K562 (cell line): ENCODE measurements around the gene TTC16. TPM values are rescaled to one million over a fixed set of nuclear protein-coding genes. Genes with fewer than 3 reads are reported as not detected.
A peak's percentile ranks its signal among the peaks of the same experiment; 100 is the strongest.

Source experiments
- ATAC-seq: fragments of 200-7000 bp; cut with Tn5 transposase; 3 replicates; pipeline ENCODE4 v1.9.1; 2020; ENCODE audit warnings: moderate library complexity
- BruUV-seq: library from RNA; stranded (reverse); fragments of 400-500 nt; replicated peaks from 2 replicates; lab custom pipeline; 2021; lab: Mats Ljungman, UMichigan
- CTCF ChIA-PET: fragments of 300-600 bp; formaldehyde crosslinking; extraction: SDS; loops from one replicate; lab custom pipeline; 2021; ENCODE audit warnings: low intra/inter-chr PET ratio; lab: Yijun Ruan, JAX
- POLR2A ChIA-PET: fragments of 300-600, 350-650 bp; sonication (Branson Sonifier 250); formaldehyde crosslinking; extraction: SDS; loops from one replicate; lab custom pipeline; 2021; ENCODE audit warnings: antibody characterized with exemption, inconsistent platforms; lab: Yijun Ruan, JAX
- DNase-seq, 4 experiments: peaks; one replicate each; pipeline versions ENCODE4 v3.0.0 to v3.0.0-alpha.2; 2011 to 2018; ENCODE audit warnings: low spot score in 3 of 4, mixed read lengths in 3 of 4; ENCODE audit errors: extremely low read depth in 1 of 4
- FAIRE-seq: peaks from 2 replicates; lab custom pipeline; 2011; peaks lifted over from hg19 to GRCh38; lab: Jason Lieb, UNC
- H2AFZ ChIP-seq: 2 replicates; pipeline ENCODE4 v1.6.0; 2011; ENCODE audit warnings: low read depth, low read length, control low read depth, inconsistent platforms
- H3K27ac ChIP-seq: fragments of 200-600 bp; 3 replicates; pipeline ENCODE4 v1.8.0; 2011; ENCODE audit warnings: low read depth, mild to moderate bottlenecking, control low read depth, inconsistent platforms, low read length, moderate library complexity, mixed read lengths; ENCODE audit errors: extremely low read depth
- H3K27me3 ChIP-seq, 2 experiments: fragments of 300-600 bp in 1 of 2; 2 replicates in 1 of 2; 3 replicates in 1 of 2; pipeline versions ENCODE4 v1.6.0 to v1.8.0; 2011; ENCODE audit warnings: inconsistent platforms in 2 of 2, low read length in 2 of 2, mild to moderate bottlenecking in 1 of 2, mixed read lengths in 1 of 2, moderate library complexity in 1 of 2; ENCODE audit not compliant: control insufficient read depth in 2 of 2, insufficient read depth in 2 of 2
- H3K36me3 ChIP-seq: fragments of 300-600 bp; 3 replicates; pipeline ENCODE4 v1.8.0; 2011; ENCODE audit warnings: mild to moderate bottlenecking, low read length, inconsistent platforms; ENCODE audit not compliant: control insufficient read depth, insufficient read depth
- H3K4me1 ChIP-seq, 2 experiments: fragments of 200-600 bp in 1 of 2; replicated peaks in 1 of 2; 2 replicates in 1 of 2; 3 replicates in 1 of 2; pipeline versions ENCODE4 v1.5.1 to v1.8.0; 2011; ENCODE audit warnings: inconsistent platforms in 2 of 2, low read length in 2 of 2, mild to moderate bottlenecking in 1 of 2, mixed read lengths in 1 of 2, moderate library complexity in 1 of 2; ENCODE audit not compliant: control insufficient read depth in 2 of 2, insufficient read depth in 2 of 2
- H3K4me2 ChIP-seq: 2 replicates; pipeline ENCODE4 v1.6.1; 2011; ENCODE audit warnings: low read length, control low read depth, inconsistent platforms, mixed read lengths; ENCODE audit not compliant: insufficient read depth
- H3K4me3 ChIP-seq: fragments of 200-600 bp; sonication (generic), shearing (Covaris generic); 2 replicates; pipeline ENCODE4 v1.5.1; 2016; ENCODE audit warnings: control low read depth, inconsistent platforms
- H3K79me2 ChIP-seq: fragments of 200-600 bp; 3 replicates; pipeline ENCODE4 v1.8.0; 2011; ENCODE audit warnings: low read length, inconsistent platforms; ENCODE audit not compliant: control insufficient read depth, insufficient read depth
- H3K9ac ChIP-seq, 2 experiments: 2 replicates each; pipeline versions ENCODE4 v1.6.0 to v1.6.1; 2011; ENCODE audit warnings: low read depth in 2 of 2, low read length in 2 of 2, control low read depth in 1 of 2, inconsistent platforms in 1 of 2, mild to moderate bottlenecking in 1 of 2, mixed read lengths in 1 of 2; ENCODE audit not compliant: insufficient read depth in 1 of 2
- H3K9me1 ChIP-seq: one replicate; pipeline ENCODE4 v1.6.0; 2011; ENCODE audit warnings: inconsistent platforms, mild to moderate bottlenecking, low read length, moderate library complexity; ENCODE audit not compliant: control insufficient read depth, insufficient read depth
- H3K9me3 ChIP-seq: replicated peaks from 2 replicates; pipeline ENCODE4 v1.5.1; 2011; ENCODE audit warnings: low read depth, low read length, inconsistent platforms; ENCODE audit not compliant: control insufficient read depth, insufficient read depth
- H4K20me1 ChIP-seq: replicated peaks from 2 replicates; pipeline ENCODE4 v1.6.1; 2011; ENCODE audit warnings: low read length, inconsistent platforms, mixed read lengths; ENCODE audit not compliant: control insufficient read depth, insufficient read depth
- FOS ChIP-seq: IDR thresholded peaks from 3 replicates; pipeline ENCODE4 v1.6.1; 2011; ENCODE audit not compliant: insufficient read length; ENCODE audit errors: extremely low read depth
- FOXM1 ChIP-seq, 2 experiments: fragments of 450-650 bp in 1 of 2; sonication (generic) in 1 of 2; formaldehyde crosslinking in 1 of 2; IDR thresholded peaks; 2 replicates each; pipeline versions ENCODE4 v1.6.1 to v1.9.0; 2017 to 2022; ENCODE audit warnings: low read depth in 2 of 2, mild to moderate bottlenecking in 2 of 2, missing genetic modification reagents in 1 of 2, moderate library complexity in 1 of 2
- HDAC2 ChIP-seq: fragments of 450-650 bp; IDR thresholded peaks from 2 replicates; pipeline ENCODE4 v1.6.1; 2016; ENCODE audit warnings: mild to moderate bottlenecking
- HDAC8 ChIP-seq: fragments of 450-650 bp; IDR thresholded peaks from 2 replicates; pipeline ENCODE4 v1.6.1; 2016; ENCODE audit warnings: mild to moderate bottlenecking, missing genetic modification characterization, moderate library complexity, missing compliant biosample characterization
- HOXB6 ChIP-seq: fragments of 250-450 bp; sonication (Bioruptor Pico); IDR thresholded peaks from 2 replicates; pipeline ENCODE4 v1.5.1; 2022; ENCODE audit warnings: mild to moderate bottlenecking, borderline replicate concordance
- MAFF ChIP-seq: IDR thresholded peaks from 2 replicates; pipeline ENCODE4 v1.6.1; 2012; ENCODE audit warnings: low read length, improper control_type of control experiment
- MAFG ChIP-seq: fragments of 450-650 bp; conservative IDR thresholded peaks from 2 replicates; pipeline ENCODE4 v1.6.1; 2016; ENCODE audit warnings: missing genetic modification characterization, missing compliant biosample characterization
- NELFE ChIP-seq: IDR thresholded peaks from 2 replicates; pipeline ENCODE4 v1.6.1; 2011; ENCODE audit warnings: mild to moderate bottlenecking; ENCODE audit not compliant: insufficient read depth, insufficient read length
- PHB ChIP-seq: fragments of 250-450 bp; sonication (Bioruptor Pico); IDR thresholded peaks from 2 replicates; pipeline ENCODE4 v1.5.0; 2021
- PML ChIP-seq: IDR thresholded peaks from 2 replicates; pipeline ENCODE4 v1.6.1; 2012; ENCODE audit warnings: low read length, inconsistent platforms
- SUPT5H ChIP-seq: fragments of 450-650 bp; IDR thresholded peaks from 2 replicates; pipeline ENCODE4 v1.6.1; 2016
- YY1 ChIP-seq, 3 experiments: IDR thresholded peaks; 2 replicates each; pipeline ENCODE4 v1.6.1; 2011; ENCODE audit warnings: low read length in 2 of 3, mild to moderate bottlenecking in 2 of 3, moderate library complexity in 2 of 3, borderline replicate concordance in 1 of 3, control low read depth in 1 of 3, low read depth in 1 of 3; ENCODE audit not compliant: insufficient read depth in 3 of 3, insufficient replicate concordance in 2 of 3, control insufficient read depth in 1 of 3, insufficient read length in 1 of 3; ENCODE audit errors: extremely low read depth in 1 of 3
- ZNF12 ChIP-seq: sonication (generic); formaldehyde crosslinking; IDR thresholded peaks from 2 replicates; pipeline ENCODE4 v1.4.0; 2020; ENCODE audit warnings: mild to moderate bottlenecking, missing genetic modification reagents
- ZNF75A ChIP-seq: fragments of 450-650 bp; formaldehyde crosslinking; IDR thresholded peaks from 2 replicates; pipeline ENCODE4 v1.4.0; 2020; ENCODE audit warnings: mild to moderate bottlenecking
- ZNF766 ChIP-seq: fragments of 200-800 bp; sonication (Bioruptor generic); conservative IDR thresholded peaks from 2 replicates; pipeline ENCODE4 v1.6.1; 2016; ENCODE audit warnings: missing genetic modification characterization, missing compliant biosample characterization
- ZNF780A ChIP-seq: fragments of 250-450 bp; sonication (Bioruptor Pico); IDR thresholded peaks from 2 replicates; pipeline ENCODE4 v1.5.0; 2021; ENCODE audit warnings: mild to moderate bottlenecking
- WGBS: fragments of 100-300 bp; shearing (Covaris generic); methylation state at CpG from one replicate; pipeline ENCODE4 v1.1.6; 2016; ENCODE audit warnings: low coverage, mixed read lengths; ENCODE audit not compliant: insufficient coverage; ENCODE audit errors: missing lambda C conversion rate; 5-methylcytosine and 5-hydroxymethylcytosine counted together
- in situ Hi-C: fragments of 300-500 bp; cut with MboI; formaldehyde crosslinking; loops from 4 replicates; pipeline ENCODE4 v1.15.0; 2018; ENCODE audit warnings: inconsistent platforms, mixed read lengths
- intact Hi-C: fragments of 100-400 bp; cut with micrococcal nuclease; formaldehyde crosslinking; loops from 2 replicates; pipeline ENCODE4 v1.14.2; 2022
- polyA plus RNA-seq, 8 experiments: library from polyadenylated mRNA; depleted of rRNA in 4 of 8; stranded (reverse) in 5 of 8; unstranded in 3 of 8; fragments of >200 nt; fragmentation: Nextera tagmentation in 2 of 8; fragmentation: Illumina TruSeq in 1 of 8; extraction: Ambion mirVana in 2 of 8; extraction: Trizol in 1 of 8; gene quantifications; 2 replicates each; pipeline versions ENCODE4 v1.2.1 to v1.2.3, GENCODE V29; 2011 to 2014; ENCODE audit warnings: inconsistent platforms in 1 of 8, missing spikeins in 1 of 8
- total RNA-seq, 7 experiments: library from RNA; depleted of rRNA in 6 of 7; stranded (reverse); fragments of >200 nt in 6 of 7; fragmentation: Illumina TruSeq in 2 of 7; extraction: Trizol in 2 of 7; gene quantifications; 2 replicates each; pipeline versions ENCODE4 v1.2.1 to v1.2.3, GENCODE V29; 2011 to 2021; ENCODE audit warnings: low replicate concordance in 1 of 7
- TF ChIP-seq, protein P1 (sequence below): IDR thresholded peaks from 2 replicates; pipeline ENCODE4 v1.6.1; 2014; ENCODE audit warnings: antibody characterized with exemption
- TF ChIP-seq, protein P2 (sequence below): sonication (generic); formaldehyde crosslinking; IDR thresholded peaks from 2 replicates; pipeline ENCODE4 v1.9.0; 2022; ENCODE audit warnings: mild to moderate bottlenecking, missing genetic modification reagents
- TF ChIP-seq, protein P3 (sequence below): sonication (generic); IDR thresholded peaks from 2 replicates; pipeline ENCODE4 v1.6.1; 2016

Gene TTC16
- total and polyA plus RNA-seq, 9 of the 15 experiments (the other 6 are each of a cell fraction or from before 2014, with no cell fraction given): 0.11 TPM; not detected in 8

DNA sequence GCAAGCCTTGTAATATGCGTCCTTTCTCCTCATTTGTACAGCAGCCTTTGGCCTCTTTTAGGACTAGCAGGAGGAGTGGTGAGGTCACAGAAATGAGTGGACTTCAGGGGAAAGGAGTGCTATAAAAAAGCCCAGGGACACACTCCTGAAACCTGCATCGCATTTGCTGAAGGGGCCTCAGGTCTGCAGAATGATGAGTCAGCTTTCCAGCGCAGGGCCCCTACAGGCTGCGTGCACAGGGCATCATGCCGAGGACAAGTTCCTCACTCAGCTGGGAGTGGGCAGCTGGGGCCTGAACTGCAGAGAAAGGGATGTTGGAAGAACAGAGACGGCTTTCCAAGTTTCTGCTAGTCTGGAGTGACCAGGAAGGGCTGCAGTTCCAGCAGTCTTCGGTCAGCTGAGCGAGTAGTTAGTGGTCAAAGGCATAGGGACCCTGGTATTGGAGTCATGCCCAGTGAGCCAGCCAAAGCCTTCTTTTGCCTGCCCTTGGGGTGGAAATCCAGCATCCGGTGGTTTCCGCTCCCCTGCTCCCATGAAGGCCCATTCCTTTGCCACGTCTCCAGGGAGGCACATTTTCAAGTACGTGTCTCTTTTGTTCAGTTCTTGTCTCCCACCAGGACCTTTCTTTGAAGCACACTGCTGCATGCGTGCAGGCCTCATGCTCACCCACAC is 26.4 kb upstream of the TTC16 start:
- Histone ChIP-seq H3K4me1 (no peaks in the 10 kb centered on the region), H3K9me3 (no peaks in the 10 kb centered on the region), H3K27ac (no peak overlapping the region), H2AFZ (no peak overlapping the region), H3K27me3 (no peaks in the 10 kb centered on the region), H3K36me3 (peaks cover 5% of the 10 kb centered on the region; the same call in 1 of the 3 replicates), H4K20me1 (no peaks in the 10 kb centered on the region), H3K79me2 (no peaks in the 10 kb centered on the region), H3K9ac (no peak overlapping the region), H3K9me1 (no peaks in the 10 kb centered on the region), H3K4me2 (no peak overlapping the region), H3K4me3 (no peak overlapping the region)
- in situ Hi-C loops (no loop called here), intact Hi-C loops (no loop called here)
- no peak for DNase-seq
- no TSS peak for BruUV-seq
- no peak for FAIRE-seq
- CTCF ChIA-PET: no interaction called here
- WGBS: 80% methylated on average over 13 of the region's 13 CpGs
- no peak for ATAC-seq
- POLR2A ChIA-PET: interaction anchor here (0.6 kb wide), 1 partner anchor 291 kb away, joined by 3 read pairs; the partner anchor contains the start of gene EEIG1
- TF ChIP-seq MAFG (tag) (peak; percentile 56; the same call in 1 of the 2 replicates), HDAC2 (no peak), ZNF780A (CRISPR knock-in tag) (no peak), FOXM1 (IDR thresholded peaks at IDR 0.05; ENCODE audit: low read depth) (no peak), FOXM1 (CRISPR knock-in tag; IDR thresholded peaks at IDR 0.05; ENCODE audit: low read depth) (no peak), ZNF75A (CRISPR knock-in tag) (no peak), SUPT5H (no peak), ZNF766 (CRISPR knock-in tag) (no peak), MAFF (peak; percentile 32), HDAC8 (tag) (no peak), YY1 (IDR thresholded peaks at IDR 0.05; ENCODE audit: borderline replicate concordance in 1 of 3, control insufficient read depth in 1 of 3, extremely low read depth in 1 of 3, insufficient read depth in 3 of 3, insufficient read length in 1 of 3, insufficient replicate concordance in 2 of 3, low read depth in 1 of 3, low read length in 2 of 3) (no peak), HOXB6 (no peak), PML (no peak), NELFE (no peak), ZNF12 (CRISPR knock-in tag) (no peak), FOS (no peak), PHB (no peak)
- TF ChIP-seq, protein P1, sequence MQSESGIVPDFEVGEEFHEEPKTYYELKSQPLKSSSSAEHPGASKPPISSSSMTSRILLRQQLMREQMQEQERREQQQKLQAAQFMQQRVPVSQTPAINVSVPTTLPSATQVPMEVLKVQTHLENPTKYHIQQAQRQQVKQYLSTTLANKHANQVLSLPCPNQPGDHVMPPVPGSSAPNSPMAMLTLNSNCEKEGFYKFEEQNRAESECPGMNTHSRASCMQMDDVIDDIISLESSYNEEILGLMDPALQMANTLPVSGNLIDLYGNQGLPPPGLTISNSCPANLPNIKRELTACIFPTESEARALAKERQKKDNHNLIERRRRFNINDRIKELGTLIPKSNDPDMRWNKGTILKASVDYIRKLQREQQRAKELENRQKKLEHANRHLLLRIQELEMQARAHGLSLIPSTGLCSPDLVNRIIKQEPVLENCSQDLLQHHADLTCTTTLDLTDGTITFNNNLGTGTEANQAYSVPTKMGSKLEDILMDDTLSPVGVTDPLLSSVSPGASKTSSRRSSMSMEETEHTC: no peak
- TF ChIP-seq, protein P2, sequence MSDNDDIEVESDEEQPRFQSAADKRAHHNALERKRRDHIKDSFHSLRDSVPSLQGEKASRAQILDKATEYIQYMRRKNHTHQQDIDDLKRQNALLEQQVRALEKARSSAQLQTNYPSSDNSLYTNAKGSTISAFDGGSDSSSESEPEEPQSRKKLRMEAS (CRISPR knock-in tag): no peak
- TF ChIP-seq, protein P3, sequence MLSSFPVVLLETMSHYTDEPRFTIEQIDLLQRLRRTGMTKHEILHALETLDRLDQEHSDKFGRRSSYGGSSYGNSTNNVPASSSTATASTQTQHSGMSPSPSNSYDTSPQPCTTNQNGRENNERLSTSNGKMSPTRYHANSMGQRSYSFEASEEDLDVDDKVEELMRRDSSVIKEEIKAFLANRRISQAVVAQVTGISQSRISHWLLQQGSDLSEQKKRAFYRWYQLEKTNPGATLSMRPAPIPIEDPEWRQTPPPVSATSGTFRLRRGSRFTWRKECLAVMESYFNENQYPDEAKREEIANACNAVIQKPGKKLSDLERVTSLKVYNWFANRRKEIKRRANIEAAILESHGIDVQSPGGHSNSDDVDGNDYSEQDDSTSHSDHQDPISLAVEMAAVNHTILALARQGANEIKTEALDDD: no peak
